ENCODE measurements around the gene PLA2G4D.

PLA2G4D gene

GRCh38 chr15:42111924-42112323 is 17.6 kb upstream of the PLA2G4D start:
- TF ChIP-seq CTCF (IDR thresholded peaks at IDR 0.05; ENCODE audit: insufficient read depth, missing control alignments), result no peak
- DNase-seq (ENCODE audit: insufficient read length, low spot score) (no peak), FAIRE-seq (no peak)

GRCh38 chr15:42110367-42110766 is 16.0 kb upstream of the PLA2G4D start:
- DNase-seq (ENCODE audit: insufficient read length, low spot score), result no peak
- no peak for TF ChIP-seq CTCF (IDR thresholded peaks at IDR 0.05; ENCODE audit: insufficient read depth, missing control alignments)
- FAIRE-seq, result no peak

GRCh38 chr15:42108806-42109205 is 14.4 kb upstream of the PLA2G4D start:
- FAIRE-seq (no peak), DNase-seq (ENCODE audit: insufficient read length, low spot score) (no peak)
- no peak for TF ChIP-seq CTCF (IDR thresholded peaks at IDR 0.05; ENCODE audit: insufficient read depth, missing control alignments)

GRCh38 chr15:42108189-42108588 is 13.8 kb upstream of the PLA2G4D start:
- FAIRE-seq (no peak), DNase-seq (ENCODE audit: insufficient read length, low spot score) (no peak)
- TF ChIP-seq CTCF (IDR thresholded peaks at IDR 0.05; ENCODE audit: insufficient read depth, missing control alignments), result no peak

GRCh38 chr15:42107473-42107872 is 13.1 kb upstream of the PLA2G4D start:
- no peak for TF ChIP-seq CTCF (IDR thresholded peaks at IDR 0.05; ENCODE audit: insufficient read depth, missing control alignments)
- DNase-seq (ENCODE audit: insufficient read length, low spot score) (no peak), FAIRE-seq (no peak)

- TF ChIP-seq CTCF (IDR thresholded peaks at IDR 0.05; ENCODE audit: insufficient read depth, missing control alignments), result no peak
- FAIRE-seq (no peak), DNase-seq (ENCODE audit: insufficient read length, low spot score) (no peak)
Measured at GRCh38 chr15:42106288-42106687, 11.9 kb upstream of the PLA2G4D start.

- FAIRE-seq (no peak), DNase-seq (ENCODE audit: insufficient read length, low spot score) (no peak)
- no peak for TF ChIP-seq CTCF (IDR thresholded peaks at IDR 0.05; ENCODE audit: insufficient read depth, missing control alignments)
Measured at GRCh38 chr15:42104095-42104891, 9.9 kb upstream of the PLA2G4D start.

Data from D721Med (cell line).